ENCODE results near the gene FGD4. TPM values are rescaled to one million over a fixed set of nuclear protein-coding genes. Genes with fewer than 3 reads are reported as not detected.

The FGD4 gene
- total and polyA plus RNA-seq, 3 experiments from 2014 or later, result 0.64 to 1.4 (median 1.4) TPM

DNA sequence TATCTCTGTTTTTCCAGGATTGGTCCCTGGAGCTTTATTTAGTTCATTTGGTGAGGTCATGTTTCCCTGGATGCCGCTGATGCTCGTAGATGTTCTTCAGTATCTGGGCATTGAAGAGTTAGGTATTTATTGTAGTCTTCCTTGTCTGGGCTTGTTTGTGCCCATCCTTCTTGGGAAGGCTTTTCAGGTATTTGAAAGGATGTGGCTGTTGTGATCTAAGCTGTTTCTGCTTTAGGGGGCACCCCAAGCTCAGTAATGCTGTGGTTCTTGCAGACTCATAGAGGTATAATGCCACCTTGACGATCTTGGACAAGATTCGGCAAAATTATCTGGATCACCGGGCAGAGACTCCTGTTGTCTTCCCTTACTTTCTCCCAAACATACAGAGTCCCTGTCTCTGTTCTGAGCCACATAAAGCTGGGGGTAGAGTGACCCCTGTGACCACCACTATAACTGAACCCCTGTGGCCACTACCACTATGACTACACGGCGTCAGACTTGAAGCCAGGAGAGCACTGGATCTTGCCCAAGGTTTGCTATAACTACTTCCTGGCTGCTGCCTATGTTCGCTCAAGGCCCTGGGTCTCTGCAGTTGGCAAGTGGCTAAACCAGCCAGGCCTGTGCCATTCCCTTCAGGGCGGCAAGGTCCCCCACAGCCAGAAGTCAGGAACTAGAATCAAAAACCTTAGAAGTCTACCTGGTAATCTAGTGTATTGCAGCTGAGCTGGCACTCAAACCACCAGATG, 40.9 kb downstream of the FGD4 start:
- Mint-ChIP-seq H3K9me3 (no peaks in the 10 kb centered on the region), H3K4me1 (no peaks in the 10 kb centered on the region), H3K27me3 (peaks cover 1 to 4% of the 10 kb centered on the region in 2 donors), H3K4me3 (no peak overlapping the region), H3K27ac (no peak overlapping the region), H3K36me3 (no peaks in the 10 kb centered on the region)
- H3K27ac ChIP-seq (ENCODE audit: low read depth, low read length), result no peak overlapping the region
- no peaks in the 10 kb centered on the region for H3K36me3 ChIP-seq (ENCODE audit: insufficient read depth, low read length)
- H3K9me3 ChIP-seq (ENCODE audit: low read length), result no peaks in the 10 kb centered on the region
- ChIA-PET POLR2A (no interaction called here), CTCF (no interaction called here)
- H3K4me1 ChIP-seq (ENCODE audit: insufficient read depth, low read length), result no peaks in the 10 kb centered on the region
- DNase-seq, result no peak
- H3K27me3 ChIP-seq (ENCODE audit: insufficient read depth, low read length, poor library complexity, severe bottlenecking), result no peaks in the 10 kb centered on the region
- H3K4me3 ChIP-seq (ENCODE audit: low read length), result no peak overlapping the region

DNA sequence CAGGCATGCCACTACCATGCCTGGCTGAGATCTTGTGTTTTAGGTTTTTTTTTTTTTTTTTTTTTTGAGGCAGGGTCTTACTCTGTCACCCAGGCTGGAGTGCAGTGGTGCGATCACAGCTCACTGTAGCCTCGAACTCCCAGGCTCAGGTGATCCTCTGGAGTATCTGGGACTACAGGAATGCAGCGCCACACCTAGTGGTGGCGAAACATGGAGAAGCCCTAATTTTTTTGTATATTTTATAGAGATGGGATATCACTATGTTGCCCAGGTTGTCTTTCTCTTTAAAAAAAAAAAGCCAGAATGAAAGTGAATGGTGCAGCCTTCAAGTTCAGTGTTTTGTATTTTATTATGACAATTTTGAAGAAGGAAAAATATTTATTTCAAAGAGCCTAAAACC, 44.1 kb downstream of the FGD4 start:
- no peak for DNase-seq
- Histone ChIP-seq H3K9me3 (ENCODE audit: low read length) (no peaks in the 10 kb centered on the region), H3K4me1 (ENCODE audit: insufficient read depth, low read length) (no peaks in the 10 kb centered on the region), H3K4me3 (ENCODE audit: low read length) (no peak overlapping the region), H3K27me3 (ENCODE audit: insufficient read depth, low read length, poor library complexity, severe bottlenecking) (no peaks in the 10 kb centered on the region), H3K36me3 (ENCODE audit: insufficient read depth, low read length) (no peaks in the 10 kb centered on the region), H3K27ac (ENCODE audit: low read depth, low read length) (no peak overlapping the region)
- Mint-ChIP-seq H3K27me3 (peaks cover 0 to 6% of the 10 kb centered on the region in 2 donors), H3K36me3 (no peaks in the 10 kb centered on the region), H3K4me1 (no peaks in the 10 kb centered on the region), H3K9me3 (no peaks in the 10 kb centered on the region), H3K27ac (no peak overlapping the region), H3K4me3 (no peak overlapping the region)
- ChIA-PET POLR2A (no interaction called here), CTCF (no interaction called here)

GRCh38 chr12:32444895-32445294, 45.5 kb downstream of the FGD4 start:
- H3K27me3 Mint-ChIP-seq, result peaks cover 0 to 6% of the 10 kb centered on the region in 2 donors
- no peak overlapping the region for H3K4me3 Mint-ChIP-seq
- Histone ChIP-seq H3K9me3 (ENCODE audit: low read length) (no peaks in the 10 kb centered on the region), H3K27me3 (ENCODE audit: insufficient read depth, low read length, poor library complexity, severe bottlenecking) (no peaks in the 10 kb centered on the region), H3K27ac (ENCODE audit: low read depth, low read length) (no peak overlapping the region), H3K4me3 (ENCODE audit: low read length) (no peak overlapping the region), H3K4me1 (ENCODE audit: insufficient read depth, low read length) (no peaks in the 10 kb centered on the region), H3K36me3 (ENCODE audit: insufficient read depth, low read length) (no peaks in the 10 kb centered on the region)
- no peaks in the 10 kb centered on the region for H3K4me1 Mint-ChIP-seq
- H3K36me3 Mint-ChIP-seq, result no peaks in the 10 kb centered on the region
- POLR2A ChIA-PET, result no interaction called here
- no peaks in the 10 kb centered on the region for H3K9me3 Mint-ChIP-seq
- no peak for DNase-seq
- CTCF ChIA-PET, result no interaction called here
- no peak overlapping the region for H3K27ac Mint-ChIP-seq

DNA sequence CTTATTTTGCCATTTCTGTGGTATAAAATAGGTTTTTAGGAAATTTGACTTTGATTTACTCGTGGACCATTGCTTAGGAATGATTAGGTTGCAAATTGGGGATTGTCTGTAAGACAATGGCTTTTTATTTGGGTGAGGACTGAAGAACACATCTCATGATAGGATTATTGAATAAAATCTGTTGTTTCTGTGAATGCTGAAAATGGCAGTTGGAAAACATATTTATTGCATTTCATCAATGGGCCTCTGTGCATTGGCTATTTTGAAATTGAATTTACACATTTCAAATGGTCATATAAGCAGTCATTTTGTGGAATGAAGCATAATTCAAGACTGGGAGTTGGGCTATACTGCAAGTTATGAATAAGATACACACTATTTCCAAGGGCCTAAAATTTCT, 46.0 kb downstream of the FGD4 start:
- Mint-ChIP-seq H3K4me3 (no peak overlapping the region), H3K9me3 (no peaks in the 10 kb centered on the region), H3K27ac (no peak overlapping the region), H3K36me3 (no peaks in the 10 kb centered on the region), H3K4me1 (no peaks in the 10 kb centered on the region), H3K27me3 (peaks cover 0 to 6% of the 10 kb centered on the region in 2 donors)
- H3K9me3 ChIP-seq (ENCODE audit: low read length), result no peaks in the 10 kb centered on the region
- no peak overlapping the region for H3K27ac ChIP-seq (ENCODE audit: low read depth, low read length)
- no peak overlapping the region for H3K4me3 ChIP-seq (ENCODE audit: low read length)
- H3K27me3 ChIP-seq (ENCODE audit: insufficient read depth, low read length, poor library complexity, severe bottlenecking), result no peaks in the 10 kb centered on the region
- CTCF ChIA-PET, result no interaction called here
- no peaks in the 10 kb centered on the region for H3K36me3 ChIP-seq (ENCODE audit: insufficient read depth, low read length)
- DNase-seq, result no peak
- POLR2A ChIA-PET, result no interaction called here
- no peaks in the 10 kb centered on the region for H3K4me1 ChIP-seq (ENCODE audit: insufficient read depth, low read length)

- Mint-ChIP-seq H3K9me3 (no peaks in the 10 kb centered on the region), H3K4me1 (no peaks in the 10 kb centered on the region), H3K27me3 (peaks cover 0 to 6% of the 10 kb centered on the region in 2 donors), H3K4me3 (no peak overlapping the region), H3K36me3 (no peaks in the 10 kb centered on the region), H3K27ac (no peak overlapping the region)
- Histone ChIP-seq H3K27ac (ENCODE audit: low read depth, low read length) (no peak overlapping the region), H3K9me3 (ENCODE audit: low read length) (no peaks in the 10 kb centered on the region), H3K27me3 (ENCODE audit: insufficient read depth, low read length, poor library complexity, severe bottlenecking) (no peaks in the 10 kb centered on the region), H3K4me3 (ENCODE audit: low read length) (no peak overlapping the region), H3K36me3 (ENCODE audit: insufficient read depth, low read length) (no peaks in the 10 kb centered on the region), H3K4me1 (ENCODE audit: insufficient read depth, low read length) (no peaks in the 10 kb centered on the region)
- POLR2A ChIA-PET, result no interaction called here
- no peak for DNase-seq
- CTCF ChIA-PET, result no interaction called here
Observed at GRCh38 chr12:32446316-32447119, 47.2 kb downstream of the FGD4 start.

DNA sequence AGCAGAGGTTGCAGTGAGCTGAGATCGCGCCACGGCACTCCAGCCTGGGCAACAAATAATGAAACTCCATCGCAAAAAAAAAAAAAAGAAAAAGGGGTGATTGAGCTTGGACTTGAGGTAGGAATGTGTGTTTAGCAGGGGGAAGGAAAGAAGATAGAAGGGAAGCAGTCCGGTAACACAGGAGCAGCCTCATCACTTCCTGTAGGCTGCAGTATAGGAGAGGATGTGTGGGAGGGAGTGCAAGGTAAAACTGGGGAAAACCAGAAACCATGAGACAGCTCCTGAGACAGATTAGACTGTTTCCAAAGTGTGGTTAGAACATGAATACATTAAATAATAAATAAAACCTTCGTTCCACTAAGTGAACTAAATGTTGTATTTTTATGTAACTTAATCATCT, 49.2 kb downstream of the FGD4 start:
- H3K27ac Mint-ChIP-seq, result no peak overlapping the region
- H3K36me3 Mint-ChIP-seq, result no peaks in the 10 kb centered on the region

DNA sequence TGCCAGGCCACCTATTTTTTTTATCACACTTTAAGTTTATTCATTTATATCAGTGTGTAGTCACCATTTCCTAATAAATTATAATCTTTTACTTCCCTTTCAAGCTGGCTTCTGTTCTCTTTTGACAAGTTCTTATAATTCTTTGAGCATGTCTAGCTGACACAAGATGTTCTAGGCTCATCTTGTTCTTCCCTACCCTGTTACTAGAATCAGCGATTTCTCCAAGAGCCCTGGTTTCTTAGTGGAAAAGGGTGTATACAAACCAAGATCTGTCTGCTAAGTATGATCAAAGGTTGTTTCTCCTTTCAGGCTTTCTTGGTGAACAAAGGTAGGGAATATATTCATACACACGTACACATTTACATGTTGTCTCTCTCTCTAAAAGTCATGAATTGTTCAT, 51.0 kb downstream of the FGD4 start:
- Histone ChIP-seq H3K27ac (ENCODE audit: low read depth, low read length) (no peak overlapping the region), H3K27me3 (ENCODE audit: insufficient read depth, low read length, poor library complexity, severe bottlenecking) (no peaks in the 10 kb centered on the region), H3K4me3 (ENCODE audit: low read length) (no peak overlapping the region), H3K36me3 (ENCODE audit: insufficient read depth, low read length) (no peaks in the 10 kb centered on the region), H3K9me3 (ENCODE audit: low read length) (no peaks in the 10 kb centered on the region), H3K4me1 (ENCODE audit: insufficient read depth, low read length) (no peaks in the 10 kb centered on the region)
- CTCF ChIA-PET, result no interaction called here
- POLR2A ChIA-PET, result no interaction called here
- Mint-ChIP-seq H3K4me1 (no peaks in the 10 kb centered on the region), H3K9me3 (no peaks in the 10 kb centered on the region), H3K27me3 (peaks cover 0 to 13% of the 10 kb centered on the region in 2 donors), H3K36me3 (no peaks in the 10 kb centered on the region), H3K27ac (no peak overlapping the region), H3K4me3 (no peak overlapping the region)
- no peak for DNase-seq

More for the DNA sequence above, 49.2 kb downstream of the FGD4 start:
- Histone ChIP-seq H3K4me3 (ENCODE audit: low read length) (no peak overlapping the region), H3K36me3 (ENCODE audit: insufficient read depth, low read length) (no peaks in the 10 kb centered on the region), H3K4me1 (ENCODE audit: insufficient read depth, low read length) (no peaks in the 10 kb centered on the region), H3K9me3 (ENCODE audit: low read length) (no peaks in the 10 kb centered on the region), H3K27ac (ENCODE audit: low read depth, low read length) (no peak overlapping the region), H3K27me3 (ENCODE audit: insufficient read depth, low read length, poor library complexity, severe bottlenecking) (no peaks in the 10 kb centered on the region)
- CTCF ChIA-PET, result no interaction called here
- Mint-ChIP-seq H3K27me3 (peaks cover 0 to 10% of the 10 kb centered on the region in 2 donors), H3K4me3 (no peak overlapping the region), H3K4me1 (no peaks in the 10 kb centered on the region), H3K9me3 (no peaks in the 10 kb centered on the region)
- POLR2A ChIA-PET, result interaction anchor here (0.6 kb wide), 1 partner anchor 321 kb away, joined by 5 read pairs; no protein-coding TSS in a partner anchor
- DNase-seq, result no peak

DNA sequence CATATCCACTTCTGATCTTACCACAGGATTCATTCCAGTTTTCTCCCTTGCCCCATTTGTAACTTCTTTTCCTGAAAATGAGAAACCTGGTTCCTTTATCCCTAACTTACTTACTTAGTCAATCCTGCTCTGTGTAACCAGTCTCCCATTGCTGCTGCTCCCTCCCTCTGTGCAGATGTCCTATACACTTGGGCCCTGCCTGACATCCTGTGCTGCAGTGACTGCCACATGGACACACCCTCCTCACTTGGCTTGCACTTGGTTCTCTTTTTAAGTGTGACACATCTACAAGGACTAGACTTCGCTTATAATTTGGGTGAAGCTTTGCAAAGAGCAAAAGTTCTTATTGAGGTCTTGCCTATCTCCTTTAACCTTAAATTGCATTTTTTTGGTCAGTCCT, 51.4 kb downstream of the FGD4 start:
- Histone ChIP-seq H3K9me3 (ENCODE audit: low read length) (no peaks in the 10 kb centered on the region), H3K36me3 (ENCODE audit: insufficient read depth, low read length) (no peaks in the 10 kb centered on the region), H3K27me3 (ENCODE audit: insufficient read depth, low read length, poor library complexity, severe bottlenecking) (no peaks in the 10 kb centered on the region), H3K4me3 (ENCODE audit: low read length) (no peak overlapping the region), H3K4me1 (ENCODE audit: insufficient read depth, low read length) (no peaks in the 10 kb centered on the region), H3K27ac (ENCODE audit: low read depth, low read length) (no peak overlapping the region)
- H3K27me3 Mint-ChIP-seq, result peaks cover 0 to 13% of the 10 kb centered on the region in 2 donors
- no peaks in the 10 kb centered on the region for H3K36me3 Mint-ChIP-seq
- ChIA-PET CTCF (no interaction called here), POLR2A (no interaction called here)
- H3K9me3 Mint-ChIP-seq, result no peaks in the 10 kb centered on the region
- no peaks in the 10 kb centered on the region for H3K4me1 Mint-ChIP-seq
- H3K4me3 Mint-ChIP-seq, result no peak overlapping the region
- peak overlapping the region in 1 of 8 donors; percentile 30 for H3K27ac Mint-ChIP-seq
- no peak for DNase-seq

Measured in CD8-positive, alpha-beta memory T cell (primary cell).